ENCODE measurements around the gene TWF2.

The TWF2 gene

GRCh38 chr3:52256622-52257021 lies 17.7 kb upstream of the TWF2 start:
- no peak for DNase-seq

GRCh38 chr3:52256159-52256558 lies 17.2 kb upstream of the TWF2 start:
- DNase-seq: no peak

GRCh38 chr3:52254608-52255007 lies 15.7 kb upstream of the TWF2 start:
- DNase-seq: no peak

- DNase-seq: peak; percentile 83 to 88
These were observed 14.7 kb upstream of the TWF2 start for GRCh38 chr3:52253314-52254304.

- no peak for DNase-seq
These were observed 11.2 kb upstream of the TWF2 start for GRCh38 chr3:52250122-52250521.

GRCh38 chr3:52249683-52250082 lies 10.7 kb upstream of the TWF2 start:
- no peak for DNase-seq

GRCh38 chr3:52248816-52249547 lies 10.0 kb upstream of the TWF2 start:
- DNase-seq: no peak

- DNase-seq: no peak
These were observed 9.2 kb upstream of the TWF2 start for GRCh38 chr3:52248165-52248541.

- DNase-seq: no peak
These were observed 8.6 kb upstream of the TWF2 start for GRCh38 chr3:52247409-52248164.

- no peak for DNase-seq
These were observed 7.9 kb upstream of the TWF2 start for GRCh38 chr3:52246728-52247408.

GRCh38 chr3:52246264-52246620 lies 7.3 kb upstream of the TWF2 start:
- no peak for DNase-seq

- DNase-seq: peak in 1 of 2 donors; percentile 54
These were observed 6.6 kb upstream of the TWF2 start, which contains the start of gene PPM1M for GRCh38 chr3:52245322-52246263. Gene PPM1M (plus strand): TSS chr3:52245759. CDS start chr3:52245825, 66 bp downstream.

- peak; percentile 43 to 46 for DNase-seq
These were observed 5.1 kb upstream of the TWF2 start for GRCh38 chr3:52243791-52244628.

GRCh38 chr3:52242039-52242438 lies 3.1 kb upstream of the TWF2 start:
- no peak for DNase-seq

- DNase-seq: no peak
These were observed 2.0 kb upstream of the TWF2 start for GRCh38 chr3:52240886-52241370.

GRCh38 chr3:52240059-52240885 lies 1.3 kb upstream of the TWF2 start:
- DNase-seq: peak; percentile 68 to 75

GRCh38 chr3:52238193-52238760 lies 681 bp downstream of the TWF2 start:
- no peak for DNase-seq

- DNase-seq: no peak
These were observed 1.2 kb downstream of the TWF2 start for GRCh38 chr3:52237657-52238172.

Measured in activated CD4-positive, alpha-beta T cell treated with anti-CD3 and anti-CD28 coated beads for 4 hours (primary cell).